GM23338 (cell line): ENCODE measurements around the gene FREY1.

Experiments used
- CREB1 ChIP-seq: fragments of 250-450 bp; sonication (Bioruptor Pico); IDR thresholded peaks from 2 replicates; pipeline ENCODE4 v1.5.0; 2020; ENCODE audit warnings: low read depth, mild to moderate bottlenecking, moderate library complexity
- EZH2 ChIP-seq: fragments of 200-600 bp; sonication (generic); IDR thresholded peaks from one replicate; pipeline ENCODE4 v1.8.0; 2017; ENCODE audit warnings: antibody characterized with exemption, mild to moderate bottlenecking, low read depth; ENCODE audit not compliant: unreplicated experiment
- EZH2phosphoT487 ChIP-seq: fragments of 200-600 bp; sonication (generic); IDR thresholded peaks from one replicate; pipeline ENCODE4 v1.8.1; 2018; ENCODE audit warnings: antibody characterized with exemption; ENCODE audit not compliant: unreplicated experiment
- JUNB ChIP-seq: IDR thresholded peaks from one replicate; pipeline ENCODE4 v1.6.1; 2016; ENCODE audit warnings: antibody characterized with exemption; ENCODE audit not compliant: unreplicated experiment
- NANOG ChIP-seq: IDR thresholded peaks from 2 replicates; pipeline ENCODE4 v1.6.1; 2016; ENCODE audit warnings: antibody characterized with exemption, borderline replicate concordance
- POLR2AphosphoS5 ChIP-seq: IDR thresholded peaks from 2 replicates; pipeline ENCODE4 v1.6.1; 2016; ENCODE audit warnings: antibody characterized with exemption, low read depth
- STAT1 ChIP-seq: IDR thresholded peaks from one replicate; pipeline ENCODE4 v1.6.1; 2016; ENCODE audit warnings: antibody characterized with exemption; ENCODE audit not compliant: unreplicated experiment
- ZNF331 ChIP-seq: fragments of 250-450 bp; sonication (Bioruptor Pico); IDR thresholded peaks from 2 replicates; pipeline ENCODE4 v1.5.0; 2020; ENCODE audit warnings: low read depth, mild to moderate bottlenecking, moderate library complexity
- TF ChIP-seq, protein P1 (sequence below), 2 experiments: fragments of 200-600 bp in 1 of 2; sonication (generic) in 1 of 2; conservative IDR thresholded peaks; 2 replicates each; pipeline versions ENCODE4 v1.5.1 to v1.6.1; 2016 to 2017; ENCODE audit warnings: antibody characterized with exemption in 2 of 2, low read depth in 2 of 2, mild to moderate bottlenecking in 2 of 2, moderate library complexity in 1 of 2
- TF ChIP-seq, protein P2 (sequence below): IDR thresholded peaks from one replicate; pipeline ENCODE4 v1.6.1; 2018; ENCODE audit warnings: antibody characterized with exemption; ENCODE audit not compliant: unreplicated experiment

DNA sequence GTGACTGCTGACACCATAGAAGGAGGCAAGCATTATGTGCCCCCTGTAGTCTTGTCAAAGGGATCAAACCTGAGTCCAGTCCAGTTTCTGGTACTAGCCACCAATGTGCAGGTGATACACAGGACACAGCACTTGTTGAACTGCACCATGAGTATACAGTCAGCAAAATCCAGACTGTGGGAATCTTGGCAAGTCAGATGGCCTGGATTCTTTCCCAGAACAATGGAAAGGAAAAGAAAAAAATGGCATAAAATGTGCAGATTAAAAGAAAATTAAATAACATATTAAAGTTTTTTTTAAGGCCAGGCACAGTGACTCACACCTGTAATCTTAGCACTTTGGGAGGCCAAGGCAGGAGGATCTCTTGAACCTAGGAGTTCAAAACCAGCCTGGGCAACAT is 43.0 kb downstream of the FREY1 start:
- TF ChIP-seq, protein P1, sequence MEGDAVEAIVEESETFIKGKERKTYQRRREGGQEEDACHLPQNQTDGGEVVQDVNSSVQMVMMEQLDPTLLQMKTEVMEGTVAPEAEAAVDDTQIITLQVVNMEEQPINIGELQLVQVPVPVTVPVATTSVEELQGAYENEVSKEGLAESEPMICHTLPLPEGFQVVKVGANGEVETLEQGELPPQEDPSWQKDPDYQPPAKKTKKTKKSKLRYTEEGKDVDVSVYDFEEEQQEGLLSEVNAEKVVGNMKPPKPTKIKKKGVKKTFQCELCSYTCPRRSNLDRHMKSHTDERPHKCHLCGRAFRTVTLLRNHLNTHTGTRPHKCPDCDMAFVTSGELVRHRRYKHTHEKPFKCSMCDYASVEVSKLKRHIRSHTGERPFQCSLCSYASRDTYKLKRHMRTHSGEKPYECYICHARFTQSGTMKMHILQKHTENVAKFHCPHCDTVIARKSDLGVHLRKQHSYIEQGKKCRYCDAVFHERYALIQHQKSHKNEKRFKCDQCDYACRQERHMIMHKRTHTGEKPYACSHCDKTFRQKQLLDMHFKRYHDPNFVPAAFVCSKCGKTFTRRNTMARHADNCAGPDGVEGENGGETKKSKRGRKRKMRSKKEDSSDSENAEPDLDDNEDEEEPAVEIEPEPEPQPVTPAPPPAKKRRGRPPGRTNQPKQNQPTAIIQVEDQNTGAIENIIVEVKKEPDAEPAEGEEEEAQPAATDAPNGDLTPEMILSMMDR (conservative IDR thresholded peaks at IDR 0.05; ENCODE audit: low read depth in 2 of 2) = no peak
- TF ChIP-seq NANOG (no peak), POLR2AphosphoS5 (no peak), EZH2 (no peak), CREB1 (no peak), STAT1 (no peak), JUNB (no peak), EZH2phosphoT487 (no peak), ZNF331 (CRISPR knock-in tag) (no peak)
- TF ChIP-seq, protein P2, sequence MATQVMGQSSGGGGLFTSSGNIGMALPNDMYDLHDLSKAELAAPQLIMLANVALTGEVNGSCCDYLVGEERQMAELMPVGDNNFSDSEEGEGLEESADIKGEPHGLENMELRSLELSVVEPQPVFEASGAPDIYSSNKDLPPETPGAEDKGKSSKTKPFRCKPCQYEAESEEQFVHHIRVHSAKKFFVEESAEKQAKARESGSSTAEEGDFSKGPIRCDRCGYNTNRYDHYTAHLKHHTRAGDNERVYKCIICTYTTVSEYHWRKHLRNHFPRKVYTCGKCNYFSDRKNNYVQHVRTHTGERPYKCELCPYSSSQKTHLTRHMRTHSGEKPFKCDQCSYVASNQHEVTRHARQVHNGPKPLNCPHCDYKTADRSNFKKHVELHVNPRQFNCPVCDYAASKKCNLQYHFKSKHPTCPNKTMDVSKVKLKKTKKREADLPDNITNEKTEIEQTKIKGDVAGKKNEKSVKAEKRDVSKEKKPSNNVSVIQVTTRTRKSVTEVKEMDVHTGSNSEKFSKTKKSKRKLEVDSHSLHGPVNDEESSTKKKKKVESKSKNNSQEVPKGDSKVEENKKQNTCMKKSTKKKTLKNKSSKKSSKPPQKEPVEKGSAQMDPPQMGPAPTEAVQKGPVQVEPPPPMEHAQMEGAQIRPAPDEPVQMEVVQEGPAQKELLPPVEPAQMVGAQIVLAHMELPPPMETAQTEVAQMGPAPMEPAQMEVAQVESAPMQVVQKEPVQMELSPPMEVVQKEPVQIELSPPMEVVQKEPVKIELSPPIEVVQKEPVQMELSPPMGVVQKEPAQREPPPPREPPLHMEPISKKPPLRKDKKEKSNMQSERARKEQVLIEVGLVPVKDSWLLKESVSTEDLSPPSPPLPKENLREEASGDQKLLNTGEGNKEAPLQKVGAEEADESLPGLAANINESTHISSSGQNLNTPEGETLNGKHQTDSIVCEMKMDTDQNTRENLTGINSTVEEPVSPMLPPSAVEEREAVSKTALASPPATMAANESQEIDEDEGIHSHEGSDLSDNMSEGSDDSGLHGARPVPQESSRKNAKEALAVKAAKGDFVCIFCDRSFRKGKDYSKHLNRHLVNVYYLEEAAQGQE = no peak
